MM.1S (cell line): ENCODE data around the gene BRD3OS.

Experiments
- DNase-seq: peaks from one replicate; pipeline ENCODE4 v3.0.0-alpha.2; 2015
- H2AFZ ChIP-seq: fragments of 300-600 bp; sonication (generic); 2 replicates; pipeline ENCODE4 v1.6.0; 2016; ENCODE audit warnings: antibody characterized with exemption, low read length
- H3F3A ChIP-seq: fragments of 300-600 bp; sonication (generic); 2 replicates; pipeline ENCODE4 v1.6.1; 2016; ENCODE audit warnings: mild to moderate bottlenecking, antibody characterized with exemption, low read length, moderate library complexity, mixed read lengths; ENCODE audit not compliant: insufficient read depth
- H3K27ac ChIP-seq: fragments of 300-600 bp; sonication (generic); 2 replicates; pipeline ENCODE4 v1.5.1; 2016; ENCODE audit warnings: mild to moderate bottlenecking, low read length
- H3K27me3 ChIP-seq: fragments of 300-600 bp; sonication (generic); replicated peaks from 2 replicates; pipeline ENCODE4 v1.6.0; 2016; ENCODE audit warnings: low read length; ENCODE audit not compliant: insufficient read depth
- H3K36me3 ChIP-seq: fragments of 300-600 bp; sonication (generic); replicated peaks from 2 replicates; pipeline ENCODE4 v1.6.1; 2016; ENCODE audit warnings: mild to moderate bottlenecking, low read length, mixed read lengths; ENCODE audit not compliant: insufficient read depth
- H3K4me1 ChIP-seq: fragments of 300-600 bp; sonication (generic); 2 replicates; pipeline ENCODE4 v1.6.1; 2016; ENCODE audit warnings: low read length, mixed read lengths
- H3K4me2 ChIP-seq: fragments of 300-600 bp; sonication (generic); 2 replicates; pipeline ENCODE4 v1.6.0; 2016; ENCODE audit warnings: low read depth, low read length
- H3K4me3 ChIP-seq: fragments of 300-600 bp; sonication (generic); 2 replicates; pipeline ENCODE4 v1.5.1; 2016; ENCODE audit warnings: low read length, mixed read lengths
- H3K79me2 ChIP-seq: fragments of 300-600 bp; sonication (generic); 2 replicates; pipeline ENCODE4 v1.6.1; 2016; ENCODE audit warnings: mixed run types, low read length, mixed read lengths
- H3K9ac ChIP-seq: fragments of 300-600 bp; sonication (generic); 2 replicates; pipeline ENCODE4 v1.6.1; 2016; ENCODE audit warnings: low read length, mixed read lengths
- H3K9me2 ChIP-seq: fragments of 300-600 bp; sonication (generic); replicated peaks from 2 replicates; pipeline ENCODE4 v1.6.1; 2016; ENCODE audit warnings: mild to moderate bottlenecking, low read length, mixed read lengths; ENCODE audit not compliant: insufficient read depth
- H3K9me3 ChIP-seq: fragments of 300-600 bp; sonication (generic); replicated peaks from 2 replicates; pipeline ENCODE4 v1.6.1; 2016; ENCODE audit warnings: mild to moderate bottlenecking, low read length, mixed read lengths; ENCODE audit not compliant: insufficient read depth
- H4K20me1 ChIP-seq: fragments of 300-600 bp; sonication (generic); 2 replicates; pipeline ENCODE4 v1.6.1; 2016; ENCODE audit warnings: mild to moderate bottlenecking, low read length, moderate library complexity, mixed read lengths; ENCODE audit not compliant: insufficient read depth
- CTCF ChIP-seq: fragments of 300-600 bp; sonication (generic); IDR thresholded peaks from 2 replicates; pipeline ENCODE4 v1.5.1; 2016; ENCODE audit warnings: antibody characterized with exemption, low read length, mixed read lengths
- EZH2 ChIP-seq: fragments of 300-600 bp; sonication (generic); optimal IDR thresholded peaks from 2 replicates; pipeline ENCODE3; 2017; ENCODE audit warnings: low read depth, mild to moderate bottlenecking, antibody characterized with exemption, low read length, mixed read lengths
- EZH2phosphoT487 ChIP-seq: fragments of 300-600 bp; sonication (generic); IDR thresholded peaks from 2 replicates; pipeline ENCODE4 v1.6.1; 2018; ENCODE audit warnings: antibody characterized with exemption, low read length

BRD3OS gene

DNA sequence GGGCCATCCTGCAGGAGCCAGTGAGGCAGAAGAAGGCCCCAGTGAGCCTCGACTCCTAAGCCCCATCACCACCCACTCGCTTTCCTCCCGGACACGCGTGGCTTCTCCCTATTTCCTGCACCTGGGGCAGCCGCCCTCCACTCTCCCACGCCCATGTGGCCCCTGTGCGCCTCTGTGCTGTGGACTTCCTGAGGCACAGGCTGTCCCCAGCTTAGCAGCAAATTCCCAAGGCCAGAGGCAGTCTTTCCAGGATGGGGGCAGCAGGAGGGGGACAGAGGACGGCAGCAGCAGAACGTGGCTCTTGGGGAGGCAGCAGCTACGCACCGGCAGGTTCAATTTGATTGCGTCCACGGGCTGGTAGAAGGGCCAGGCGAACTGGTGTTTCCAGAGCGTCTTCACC lies 27.7 kb downstream of the BRD3OS start:
- no peaks in the 10 kb centered on the region for H3K9me2 ChIP-seq
- H3K4me2 ChIP-seq, result no peak overlapping the region
- H3K27ac ChIP-seq, result no peak overlapping the region
- H3F3A ChIP-seq, result no peaks in the 10 kb centered on the region
- 0 out of 2 replicates have a peak, but pooled peaks cover 3% of the 10 kb centered on the region for H3K79me2 ChIP-seq
- H2AFZ ChIP-seq, result no peak overlapping the region
- no peak overlapping the region for H3K9ac ChIP-seq
- no peaks in the 10 kb centered on the region for H4K20me1 ChIP-seq
- H3K9me3 ChIP-seq, result no peaks in the 10 kb centered on the region
- no peak for DNase-seq
- no peak overlapping the region for H3K4me3 ChIP-seq
- no peaks in the 10 kb centered on the region for H3K27me3 ChIP-seq
- TF ChIP-seq EZH2phosphoT487 (no peak), CTCF (no peak), EZH2 (no peak)
- no peaks in the 10 kb centered on the region for H3K4me1 ChIP-seq
- no peaks in the 10 kb centered on the region for H3K36me3 ChIP-seq

GRCh38 chr9:134053401-134053871 lies 28.2 kb downstream of the BRD3OS start:
- H3K9me3 ChIP-seq, result no peaks in the 10 kb centered on the region
- H3K79me2 ChIP-seq, result 0 out of 2 replicates have a peak, but pooled peaks cover 3% of the 10 kb centered on the region
- no peak overlapping the region for H3K4me2 ChIP-seq
- no peak overlapping the region for H2AFZ ChIP-seq
- H4K20me1 ChIP-seq, result no peaks in the 10 kb centered on the region
- DNase-seq, result no peak
- no peak overlapping the region for H3K27ac ChIP-seq
- H3K36me3 ChIP-seq, result no peaks in the 10 kb centered on the region
- no peaks in the 10 kb centered on the region for H3K9me2 ChIP-seq
- H3K4me1 ChIP-seq, result no peaks in the 10 kb centered on the region
- TF ChIP-seq EZH2phosphoT487 (no peak), EZH2 (no peak), CTCF (no peak)
- no peak overlapping the region for H3K4me3 ChIP-seq
- H3F3A ChIP-seq, result no peaks in the 10 kb centered on the region
- no peak overlapping the region for H3K9ac ChIP-seq
- no peaks in the 10 kb centered on the region for H3K27me3 ChIP-seq

DNA sequence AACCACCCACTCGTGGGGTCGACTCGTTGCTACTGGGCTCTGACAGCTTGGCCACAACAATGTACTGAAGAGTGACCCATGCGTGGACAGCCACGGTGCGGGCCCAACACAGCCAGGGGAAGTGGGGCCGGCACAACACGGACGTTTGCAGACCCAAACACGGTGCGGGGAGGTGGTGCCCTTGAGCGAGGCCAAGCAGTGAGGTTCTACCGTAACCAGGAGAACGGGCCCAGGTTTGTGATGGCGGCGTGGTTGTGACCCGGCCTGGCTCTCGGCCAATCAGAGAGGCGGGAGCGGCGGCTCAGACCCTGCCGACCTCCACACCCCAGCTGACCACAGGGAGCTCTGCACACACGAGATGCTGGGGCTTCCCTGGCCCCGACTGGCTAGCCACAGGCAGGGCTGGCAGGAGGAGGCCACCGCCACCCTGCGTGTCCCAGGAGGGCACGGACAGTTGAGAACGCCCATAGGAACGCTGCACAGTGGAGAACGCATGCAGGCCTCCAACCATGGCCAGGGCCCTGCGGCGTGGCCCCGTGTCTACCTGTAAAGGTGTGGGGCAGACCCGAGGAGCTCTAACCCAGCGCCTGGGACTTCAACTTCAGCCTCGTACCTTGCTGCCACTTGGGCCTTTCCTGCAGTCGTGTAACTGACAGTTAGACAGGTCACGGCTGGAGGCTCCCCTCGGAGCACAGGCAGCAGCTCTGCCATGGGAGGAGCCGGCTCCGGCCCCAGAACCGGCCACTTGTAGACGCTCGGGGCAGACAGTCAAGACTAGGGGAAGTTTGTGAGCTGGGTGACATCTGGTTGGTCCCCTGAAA lies 28.9 kb downstream of the BRD3OS start:
- H3F3A ChIP-seq, result no peaks in the 10 kb centered on the region
- H3K27ac ChIP-seq, result no peak overlapping the region
- 0 out of 2 replicates have a peak, but pooled peaks cover 3% of the 10 kb centered on the region for H3K79me2 ChIP-seq
- H3K4me1 ChIP-seq, result peaks cover 2% of the 10 kb centered on the region; the same call in 1 of the 2 replicates
- H2AFZ ChIP-seq, result no peak overlapping the region
- H3K4me2 ChIP-seq, result no peak overlapping the region
- no peaks in the 10 kb centered on the region for H3K9me2 ChIP-seq
- H3K27me3 ChIP-seq, result no peaks in the 10 kb centered on the region
- no peaks in the 10 kb centered on the region for H3K36me3 ChIP-seq
- no peak for DNase-seq
- TF ChIP-seq EZH2, result no peak
- no peak for TF ChIP-seq CTCF
- TF ChIP-seq EZH2phosphoT487, result no peak
- no peak overlapping the region for H3K4me3 ChIP-seq
- H4K20me1 ChIP-seq, result no peaks in the 10 kb centered on the region
- no peak overlapping the region for H3K9ac ChIP-seq
- no peaks in the 10 kb centered on the region for H3K9me3 ChIP-seq
